Measurements from ENCODE around the gene EPHA6. TPM values are rescaled to one million over a fixed set of nuclear protein-coding genes. Genes with fewer than 3 reads are reported as not detected.

The EPHA6 gene
- total RNA-seq, 2 donors from 2014 or later, result not detected

DNA sequence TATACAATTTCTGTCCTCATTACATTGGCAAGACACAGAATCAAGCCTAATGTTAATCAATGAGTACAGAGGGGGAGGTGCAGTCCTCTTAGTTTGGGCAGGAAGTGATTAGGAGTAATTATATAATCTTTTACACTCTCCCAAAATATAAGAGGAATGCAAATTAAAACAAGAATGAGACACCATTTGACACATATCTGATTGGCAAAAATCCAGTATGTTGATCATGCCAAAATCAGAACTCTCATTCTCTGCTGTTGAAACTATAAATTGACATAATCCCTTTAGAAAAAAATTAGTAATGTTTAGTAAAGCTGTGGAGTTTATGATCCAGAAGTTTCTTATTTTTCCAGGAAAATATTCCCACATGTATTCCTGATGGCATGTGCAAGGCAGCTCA is 373.4 kb downstream of the EPHA6 start:
- no peaks in the 10 kb centered on the region for H3K4me1 Mint-ChIP-seq (ENCODE audit: low read depth)
- no peak for ATAC-seq (replicated peaks in 1 of 2)
- H3K4me3 Mint-ChIP-seq, result no peak overlapping the region

DNA sequence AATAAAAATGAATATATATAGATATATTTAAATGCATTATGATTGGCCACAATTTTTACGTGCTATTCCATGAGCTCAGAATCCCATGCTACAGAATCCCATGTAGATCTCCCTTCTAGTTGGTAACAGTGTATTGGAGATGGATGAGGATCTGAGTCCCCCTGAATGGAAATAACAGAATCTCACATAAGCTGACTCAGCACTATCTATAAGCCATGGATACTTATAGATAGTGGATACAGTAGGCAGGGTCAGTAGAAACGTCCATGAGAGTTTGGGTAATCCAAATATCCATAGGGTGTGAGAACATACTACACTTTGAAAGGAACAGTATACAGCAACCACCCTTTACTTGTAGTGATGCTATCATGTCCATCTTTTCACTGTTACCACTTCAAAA is 375.4 kb downstream of the EPHA6 start:
- Mint-ChIP-seq H3K4me3 (no peak overlapping the region), H3K9me3 (peaks cover 2 to 3% of the 10 kb centered on the region in 2 donors), H3K27ac (no peak overlapping the region), H3K4me1 (ENCODE audit: low read depth) (no peaks in the 10 kb centered on the region), H3K36me3 (ENCODE audit: insufficient read depth in 2 of 2) (no peaks in the 10 kb centered on the region), H3K27me3 (ENCODE audit: low read depth) (no peaks in the 10 kb centered on the region)
- ATAC-seq (replicated peaks in 1 of 2), result no peak
- DNase-seq, result no peak

More for the DNA sequence above, 373.4 kb downstream of the EPHA6 start:
- no peak overlapping the region for H3K27ac Mint-ChIP-seq
- DNase-seq, result no peak
- no peaks in the 10 kb centered on the region for H3K27me3 Mint-ChIP-seq (ENCODE audit: low read depth)
- peaks cover 2% of the 10 kb centered on the region in 2 donors for H3K9me3 Mint-ChIP-seq
- H3K36me3 Mint-ChIP-seq (ENCODE audit: insufficient read depth in 2 of 2), result peaks cover 0 to 2% of the 10 kb centered on the region in 2 donors

DNA sequence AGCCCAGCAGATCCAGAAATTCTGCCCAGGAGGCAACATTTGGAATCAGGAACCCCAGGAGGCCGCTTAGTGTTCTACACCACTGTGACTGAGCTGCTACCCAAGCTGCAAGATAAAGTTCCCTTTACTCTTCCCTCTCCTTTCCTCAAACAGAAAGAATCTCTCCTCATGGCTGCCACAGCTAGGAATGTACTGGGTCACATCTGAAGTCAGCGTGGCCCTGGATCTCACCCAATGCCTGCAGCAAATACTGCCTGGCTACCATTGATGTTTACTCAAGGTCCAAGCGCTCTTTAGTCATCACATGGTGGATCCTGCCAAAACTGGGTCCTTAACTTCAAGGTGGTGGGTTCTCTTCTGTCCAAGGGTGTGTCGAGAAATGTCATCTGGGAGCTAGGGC is 382.7 kb downstream of the EPHA6 start:
- DNase-seq (no peak), ATAC-seq (replicated peaks in 1 of 2) (no peak)
- no peak overlapping the region for H3K4me3 Mint-ChIP-seq
- no peaks in the 10 kb centered on the region for H3K36me3 Mint-ChIP-seq (ENCODE audit: insufficient read depth in 2 of 2)
- no peaks in the 10 kb centered on the region for H3K4me1 Mint-ChIP-seq (ENCODE audit: low read depth)
- H3K27me3 Mint-ChIP-seq (ENCODE audit: low read depth), result no peaks in the 10 kb centered on the region
- H3K9me3 Mint-ChIP-seq, result peaks cover 0 to 1% of the 10 kb centered on the region in 2 donors
- no peak overlapping the region for H3K27ac Mint-ChIP-seq

DNA sequence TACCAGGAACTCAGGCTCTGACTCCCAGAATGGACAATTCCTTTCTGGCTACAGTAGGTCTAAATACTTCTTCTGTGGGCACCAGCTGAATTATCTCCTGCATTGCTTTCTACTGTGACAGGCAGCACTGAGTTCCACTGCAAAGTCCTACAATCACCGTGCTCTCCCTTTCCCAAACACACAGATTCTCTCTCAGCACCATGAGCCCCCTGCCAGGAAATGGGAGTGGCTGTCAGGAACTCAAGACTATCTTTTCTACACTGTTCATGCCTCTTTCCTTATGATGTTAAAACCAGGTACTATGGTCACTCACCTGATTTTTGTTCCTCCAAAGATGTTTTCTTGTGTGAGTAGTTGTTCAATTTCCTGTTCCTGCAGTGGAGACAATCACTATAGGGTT is 383.4 kb downstream of the EPHA6 start:
- DNase-seq, result no peak
- H3K4me1 Mint-ChIP-seq (ENCODE audit: low read depth), result no peaks in the 10 kb centered on the region
- no peak overlapping the region for H3K27ac Mint-ChIP-seq
- no peak overlapping the region for H3K4me3 Mint-ChIP-seq
- peaks cover 0 to 3% of the 10 kb centered on the region in 2 donors for H3K9me3 Mint-ChIP-seq
- ATAC-seq (replicated peaks in 1 of 2), result no peak
- H3K27me3 Mint-ChIP-seq (ENCODE audit: low read depth), result no peaks in the 10 kb centered on the region
- no peaks in the 10 kb centered on the region for H3K36me3 Mint-ChIP-seq (ENCODE audit: insufficient read depth in 2 of 2)

DNA sequence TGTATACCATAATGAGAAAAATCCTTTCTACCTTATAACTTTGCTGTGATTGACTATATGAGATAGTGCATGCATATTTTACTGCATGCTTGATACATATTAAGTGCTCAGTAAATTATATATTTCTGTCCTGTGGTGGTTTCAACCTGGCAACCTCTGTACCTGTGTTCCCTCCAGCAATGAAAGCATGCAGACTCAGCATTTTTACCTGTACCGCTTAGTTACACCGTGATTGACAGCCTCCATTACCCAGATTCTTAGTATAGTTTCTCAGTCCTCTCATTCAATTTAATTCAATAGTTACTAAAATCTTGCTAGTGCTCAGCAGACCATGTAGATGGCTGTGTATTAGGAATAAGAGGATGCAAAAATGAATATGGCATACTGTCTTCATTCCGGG is 386.0 kb downstream of the EPHA6 start:
- Mint-ChIP-seq H3K27ac (no peak overlapping the region), H3K4me1 (ENCODE audit: low read depth) (no peaks in the 10 kb centered on the region), H3K9me3 (peaks cover 1 to 3% of the 10 kb centered on the region in 2 donors), H3K27me3 (ENCODE audit: low read depth) (no peaks in the 10 kb centered on the region), H3K4me3 (no peak overlapping the region), H3K36me3 (ENCODE audit: insufficient read depth in 2 of 2) (no peaks in the 10 kb centered on the region)
- DNase-seq (no peak), ATAC-seq (replicated peaks in 1 of 2) (no peak)

DNA sequence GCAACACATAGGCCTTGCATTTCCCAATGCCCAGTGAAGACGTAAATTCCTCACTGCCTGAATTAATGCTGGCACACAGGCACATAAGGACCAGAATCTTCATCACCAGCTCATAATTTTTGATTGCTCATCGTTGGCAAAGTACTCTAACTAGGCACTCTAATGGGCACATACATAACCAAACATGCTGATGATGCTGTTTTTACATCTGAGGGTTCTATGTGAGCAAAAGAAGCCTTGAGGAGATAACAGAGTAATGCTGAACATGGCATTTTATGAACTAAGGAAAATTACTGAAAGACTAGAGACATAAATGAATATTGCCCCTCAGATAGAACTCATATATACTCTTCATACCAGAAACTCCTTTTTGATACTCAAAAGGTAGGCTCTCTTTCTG is 387.4 kb downstream of the EPHA6 start:
- H3K27me3 Mint-ChIP-seq (ENCODE audit: low read depth), result no peaks in the 10 kb centered on the region
- H3K4me3 Mint-ChIP-seq, result no peak overlapping the region
- H3K4me1 Mint-ChIP-seq (ENCODE audit: low read depth), result no peaks in the 10 kb centered on the region
- no peak for DNase-seq
- H3K36me3 Mint-ChIP-seq (ENCODE audit: insufficient read depth in 2 of 2), result no peaks in the 10 kb centered on the region
- no peak overlapping the region for H3K27ac Mint-ChIP-seq
- no peak for ATAC-seq (replicated peaks in 1 of 2)
- peaks cover 1 to 3% of the 10 kb centered on the region in 2 donors for H3K9me3 Mint-ChIP-seq

DNA sequence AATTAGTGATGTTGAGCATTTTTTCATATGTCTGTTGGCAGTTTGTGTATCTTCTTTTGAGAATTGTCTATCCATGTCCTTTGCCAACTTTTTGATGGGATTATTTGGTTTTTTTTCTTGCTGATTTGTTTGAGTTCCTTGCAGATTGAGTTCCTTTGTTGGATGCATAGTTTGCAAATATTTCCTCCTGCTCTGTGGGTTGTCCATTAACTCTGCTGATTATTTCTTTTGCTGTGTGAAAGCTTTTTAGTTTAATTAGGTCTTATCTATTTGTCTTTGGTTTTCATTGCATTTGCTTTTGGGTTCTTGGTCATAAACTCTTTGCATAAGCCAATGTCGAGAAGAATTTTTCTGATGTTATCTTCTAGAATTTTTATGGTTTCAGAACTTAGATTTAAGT is 414.6 kb downstream of the EPHA6 start:
- Mint-ChIP-seq H3K27me3 (ENCODE audit: low read depth) (no peaks in the 10 kb centered on the region), H3K27ac (no peak overlapping the region), H3K9me3 (peaks cover 1 to 6% of the 10 kb centered on the region in 2 donors), H3K4me3 (no peak overlapping the region), H3K4me1 (ENCODE audit: low read depth) (no peaks in the 10 kb centered on the region), H3K36me3 (ENCODE audit: insufficient read depth in 2 of 2) (no peaks in the 10 kb centered on the region)
- DNase-seq, result no peak
- ATAC-seq (replicated peaks in 1 of 2), result no peak

DNA sequence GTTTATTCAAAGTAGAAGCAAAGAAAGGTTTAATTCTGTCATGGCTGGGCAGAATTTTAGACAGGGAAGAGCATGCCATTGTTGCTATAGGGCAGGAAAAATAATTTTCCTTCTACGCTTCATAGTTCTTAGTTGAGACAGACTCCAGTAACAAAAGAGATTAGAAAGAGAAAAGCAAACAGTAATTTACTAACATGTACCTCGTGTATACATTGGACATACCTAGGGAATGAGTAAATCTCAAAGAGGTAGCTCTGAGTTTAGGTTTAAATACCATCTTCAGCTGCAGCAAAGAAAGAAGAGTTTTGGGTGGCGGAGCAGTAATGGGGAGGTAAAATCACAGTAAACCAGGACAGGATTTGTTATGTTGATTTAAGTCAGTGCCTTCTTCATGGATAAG is 416.1 kb downstream of the EPHA6 start:
- Mint-ChIP-seq H3K36me3 (ENCODE audit: insufficient read depth in 2 of 2) (no peaks in the 10 kb centered on the region), H3K9me3 (peaks cover 1 to 6% of the 10 kb centered on the region in 2 donors), H3K27ac (no peak overlapping the region), H3K27me3 (ENCODE audit: low read depth) (no peaks in the 10 kb centered on the region), H3K4me1 (ENCODE audit: low read depth) (no peaks in the 10 kb centered on the region), H3K4me3 (no peak overlapping the region)
- ATAC-seq (replicated peaks in 1 of 2), result no peak
- DNase-seq, result no peak

DNA sequence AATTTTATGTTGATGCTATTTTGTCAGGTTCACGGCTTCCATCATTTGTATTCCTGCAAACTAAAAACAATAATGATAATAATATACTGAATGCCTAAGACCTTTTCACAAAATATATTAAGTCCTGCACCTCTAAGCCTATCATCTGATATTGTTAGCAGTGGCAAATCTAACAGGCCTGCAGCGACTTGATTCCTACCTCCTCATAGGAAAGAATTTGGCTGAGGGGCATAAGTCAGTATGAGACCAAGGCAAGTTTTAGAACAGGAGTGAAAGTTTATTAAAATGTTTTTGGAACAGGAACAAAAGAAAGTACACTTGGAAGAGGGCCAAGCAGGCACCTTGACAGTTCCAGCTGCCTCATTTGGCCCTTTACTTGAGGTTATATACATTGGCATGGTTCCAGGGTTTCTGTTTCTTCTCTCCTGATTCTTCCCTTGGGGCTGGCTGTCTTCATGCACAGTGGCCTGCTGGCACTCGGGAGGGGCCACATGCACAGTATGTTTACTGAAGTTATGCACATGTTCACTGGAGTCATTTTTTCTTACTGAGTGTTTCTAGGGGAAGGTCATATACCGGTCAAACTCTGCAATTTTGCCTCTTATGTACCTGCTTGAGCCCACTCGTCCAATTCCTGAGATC is 418.1 kb downstream of the EPHA6 start:
- Mint-ChIP-seq H3K9me3 (peaks cover 1 to 4% of the 10 kb centered on the region in 2 donors), H3K4me3 (no peak overlapping the region), H3K36me3 (ENCODE audit: insufficient read depth in 2 of 2) (no peaks in the 10 kb centered on the region), H3K27me3 (ENCODE audit: low read depth) (no peaks in the 10 kb centered on the region), H3K4me1 (ENCODE audit: low read depth) (no peaks in the 10 kb centered on the region), H3K27ac (no peak overlapping the region)
- DNase-seq (no peak), ATAC-seq (replicated peaks in 1 of 2) (no peak)

DNA sequence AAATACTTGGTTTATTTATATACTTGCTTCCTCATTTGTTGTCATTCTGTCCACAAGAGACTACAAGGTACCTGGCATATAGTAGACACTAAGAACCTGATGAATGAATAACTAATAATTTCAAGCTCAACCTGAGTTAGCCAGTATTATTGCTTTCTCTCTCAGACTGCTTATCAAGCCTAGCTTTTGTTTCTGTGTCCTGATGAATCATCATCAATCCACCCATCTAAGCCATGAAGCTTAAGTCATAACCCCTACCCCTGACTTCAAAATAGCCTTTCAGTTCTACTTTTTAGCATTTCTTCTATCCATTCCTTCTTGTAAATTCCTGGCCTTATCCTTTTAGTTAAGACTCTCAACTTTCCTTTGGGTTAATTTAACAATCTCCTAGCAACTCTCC is 420.8 kb downstream of the EPHA6 start:
- Mint-ChIP-seq H3K27me3 (ENCODE audit: low read depth) (no peaks in the 10 kb centered on the region), H3K4me1 (ENCODE audit: low read depth) (no peaks in the 10 kb centered on the region), H3K36me3 (ENCODE audit: insufficient read depth in 2 of 2) (no peaks in the 10 kb centered on the region), H3K27ac (no peak overlapping the region), H3K4me3 (no peak overlapping the region), H3K9me3 (peaks cover 1% of the 10 kb centered on the region in 2 donors)
- no peak for ATAC-seq (replicated peaks in 1 of 2)
- no peak for DNase-seq

DNA sequence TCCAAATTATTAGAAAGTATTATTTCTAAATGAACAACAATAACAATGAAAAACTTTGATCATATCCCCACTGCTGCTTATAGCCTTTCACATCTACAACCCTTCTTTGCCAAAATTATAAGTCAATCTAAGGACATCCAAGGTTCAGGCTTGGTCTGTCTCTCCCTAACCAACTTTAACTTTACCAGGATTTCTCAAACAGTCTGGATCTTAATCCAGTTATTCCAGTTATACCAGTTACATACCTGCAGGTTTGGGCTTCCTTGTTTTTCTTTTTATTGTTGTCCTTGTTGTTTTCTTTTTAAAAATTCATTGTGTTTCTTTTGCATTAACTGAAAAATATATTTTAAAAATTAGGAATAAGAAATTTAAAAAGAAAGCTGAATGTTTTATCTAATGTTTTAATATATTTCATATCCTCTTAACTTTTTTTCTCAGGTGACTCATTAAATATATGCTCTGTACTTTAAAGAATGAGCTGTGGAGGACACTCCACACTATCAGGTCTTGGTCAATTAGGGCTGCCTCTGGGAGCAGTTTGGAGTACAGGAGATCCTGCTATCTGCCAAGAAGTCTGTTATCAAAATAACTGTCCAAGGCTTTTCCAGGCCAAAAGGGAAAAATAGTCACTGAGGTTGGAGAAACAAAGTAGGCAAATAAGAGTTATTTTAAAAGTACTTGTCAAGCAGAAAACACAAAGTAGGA is 421.4 kb downstream of the EPHA6 start:
- ATAC-seq (replicated peaks in 1 of 2), result no peak
- no peak overlapping the region for H3K27ac Mint-ChIP-seq
- H3K27me3 Mint-ChIP-seq (ENCODE audit: low read depth), result no peaks in the 10 kb centered on the region
- H3K9me3 Mint-ChIP-seq, result peaks cover 0 to 1% of the 10 kb centered on the region in 2 donors
- no peaks in the 10 kb centered on the region for H3K36me3 Mint-ChIP-seq (ENCODE audit: insufficient read depth in 2 of 2)
- H3K4me3 Mint-ChIP-seq, result no peak overlapping the region
- DNase-seq, result no peak
- no peaks in the 10 kb centered on the region for H3K4me1 Mint-ChIP-seq (ENCODE audit: low read depth)

DNA sequence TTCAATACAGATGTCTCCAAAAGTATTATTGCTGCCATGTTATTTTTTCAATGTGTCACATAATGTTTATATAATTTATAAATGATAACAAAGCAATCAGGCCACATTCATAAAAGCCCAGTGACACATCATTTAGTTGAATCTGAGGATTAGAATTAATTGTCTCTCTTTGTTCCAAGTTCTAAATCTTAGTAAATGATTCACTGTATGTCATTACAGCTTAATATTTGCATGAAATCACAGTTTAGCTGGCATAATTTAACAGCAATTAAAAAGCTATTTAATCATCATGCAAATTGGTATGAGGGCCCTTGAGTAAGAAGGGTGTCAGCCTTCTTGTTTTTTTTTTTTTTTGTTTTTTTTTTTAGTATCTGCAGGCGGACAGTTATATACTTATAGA is 427.0 kb downstream of the EPHA6 start:
- Mint-ChIP-seq H3K9me3 (peaks cover 0 to 1% of the 10 kb centered on the region in 2 donors), H3K36me3 (ENCODE audit: insufficient read depth in 2 of 2) (no peaks in the 10 kb centered on the region), H3K4me3 (no peak overlapping the region), H3K27me3 (ENCODE audit: low read depth) (no peaks in the 10 kb centered on the region), H3K27ac (no peak overlapping the region), H3K4me1 (ENCODE audit: low read depth) (no peaks in the 10 kb centered on the region)
- ATAC-seq (replicated peaks in 1 of 2), result no peak
- DNase-seq, result no peak

DNA sequence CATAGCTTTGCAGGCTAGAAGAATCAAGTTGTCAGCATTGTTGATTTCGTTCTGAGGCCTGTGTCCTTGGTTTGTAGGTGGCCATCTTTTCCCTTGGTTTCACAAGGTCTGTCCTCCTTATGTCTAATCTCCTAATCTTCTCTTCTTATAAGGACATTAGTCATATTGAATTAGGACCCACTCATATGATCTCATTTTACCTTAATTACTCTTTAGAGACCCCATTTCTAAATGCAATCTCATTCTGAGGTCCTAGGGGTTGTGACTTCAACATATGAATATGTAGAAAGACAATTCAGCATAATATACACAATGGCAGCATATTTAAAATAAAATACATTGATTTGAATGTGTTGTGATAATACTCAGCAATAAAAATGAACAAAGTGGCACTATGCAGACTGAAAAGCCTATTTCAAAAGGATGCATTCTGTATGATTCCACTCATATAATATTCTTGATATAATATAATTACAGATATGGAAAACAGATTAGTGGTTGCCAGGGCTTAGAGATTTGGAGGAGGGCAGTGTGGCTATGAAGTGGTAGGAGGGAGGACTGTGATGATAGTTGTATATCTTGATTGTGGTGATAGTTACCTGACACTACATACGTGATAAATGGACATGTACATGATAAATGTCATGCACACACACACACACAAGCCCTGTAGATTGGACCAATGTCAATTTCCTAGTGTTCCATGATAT is 431.0 kb downstream of the EPHA6 start:
- H3K4me1 Mint-ChIP-seq (ENCODE audit: low read depth), result no peaks in the 10 kb centered on the region
- peaks cover 0 to 1% of the 10 kb centered on the region in 2 donors for H3K9me3 Mint-ChIP-seq
- H3K4me3 Mint-ChIP-seq, result no peak overlapping the region
- H3K27me3 Mint-ChIP-seq (ENCODE audit: low read depth), result no peaks in the 10 kb centered on the region
- H3K36me3 Mint-ChIP-seq (ENCODE audit: insufficient read depth in 2 of 2), result no peaks in the 10 kb centered on the region
- ATAC-seq (replicated peaks in 1 of 2), result no peak
- H3K27ac Mint-ChIP-seq, result no peak overlapping the region
- DNase-seq, result no peak
